Stimulated activated CD4-positive, alpha-beta T cell treated with anti-CD3 and anti-CD28 coated beads, Interleukin-2, amount 100 ng/mL, for 4 hours (primary cell): ENCODE results near the gene MYCT1.
"Not testable (repeated sequence)": the region's sequence is repeated elsewhere in the genome, so short reads cannot be mapped to it uniquely, and the experiment has no call there.

Source experiments
- DNase-seq: peaks from one replicate; pipeline ENCODE4 v3.0.0-alpha.2; 2020; ENCODE audit warnings: low read depth

The MYCT1 gene, protein sequence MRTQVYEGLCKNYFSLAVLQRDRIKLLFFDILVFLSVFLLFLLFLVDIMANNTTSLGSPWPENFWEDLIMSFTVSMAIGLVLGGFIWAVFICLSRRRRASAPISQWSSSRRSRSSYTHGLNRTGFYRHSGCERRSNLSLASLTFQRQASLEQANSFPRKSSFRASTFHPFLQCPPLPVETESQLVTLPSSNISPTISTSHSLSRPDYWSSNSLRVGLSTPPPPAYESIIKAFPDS

DNA sequence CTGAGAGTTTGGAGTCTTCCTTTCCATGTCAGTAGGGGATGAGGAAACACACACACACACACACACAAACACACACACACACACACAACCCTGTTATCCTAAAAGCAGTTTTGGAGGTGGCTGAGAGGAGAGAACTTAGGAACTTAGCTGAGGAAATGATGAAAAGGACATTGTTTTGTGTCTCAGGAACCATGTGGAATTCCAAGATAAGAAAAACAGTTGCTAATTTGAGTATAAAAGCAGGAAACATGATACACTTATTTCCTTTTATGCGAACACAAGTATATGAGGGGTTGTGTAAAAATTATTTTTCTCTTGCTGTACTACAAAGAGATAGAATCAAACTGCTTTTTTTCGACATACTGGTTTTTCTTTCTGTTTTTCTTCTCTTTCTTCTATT, at the start of gene MYCT1:
MYCT1 (plus strand) TSS at position 264 of the 400 bp plus-strand sequence; CDS start at position 270, 6 bp downstream.
- no peak for DNase-seq

DNA sequence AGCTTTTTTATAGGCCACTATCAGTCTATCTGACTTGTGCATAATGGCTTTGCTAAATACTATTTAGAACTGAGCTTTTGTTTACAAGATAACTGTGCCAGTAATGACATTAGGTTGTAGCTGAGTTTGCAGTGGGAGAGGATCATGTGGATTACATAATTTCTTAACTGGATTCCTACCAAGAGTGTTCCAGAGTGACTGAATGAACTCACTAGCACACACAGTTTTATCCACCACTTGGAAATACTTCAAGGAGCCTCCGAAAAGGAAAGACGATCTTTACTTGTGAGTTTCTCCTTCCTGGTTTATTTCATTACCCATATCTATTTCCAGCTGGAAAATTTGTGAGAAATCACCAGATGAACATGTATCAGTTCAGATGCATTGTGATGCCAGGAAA, 49.6 kb upstream of the MYCT1 start:
- no peak for DNase-seq

DNA sequence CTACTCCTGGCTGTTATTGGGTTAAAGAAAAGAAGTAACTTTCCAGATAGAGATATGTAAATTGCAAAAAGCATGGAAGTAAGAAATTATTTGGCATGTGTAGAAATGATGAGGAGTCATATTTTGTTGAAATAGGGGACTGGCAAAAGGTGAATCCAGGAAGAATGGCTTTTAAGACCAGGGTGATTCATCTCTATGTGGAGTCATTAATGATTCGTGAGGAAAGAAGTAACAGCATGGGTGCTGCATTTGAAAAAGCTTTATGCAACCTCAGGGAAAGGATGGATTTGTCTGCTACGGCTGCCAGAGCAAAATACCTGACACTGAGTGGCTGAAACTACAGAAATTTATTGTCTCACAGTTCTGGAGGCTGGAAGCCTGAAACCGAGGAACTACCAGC, 45.7 kb upstream of the MYCT1 start:
- DNase-seq = no peak

DNA sequence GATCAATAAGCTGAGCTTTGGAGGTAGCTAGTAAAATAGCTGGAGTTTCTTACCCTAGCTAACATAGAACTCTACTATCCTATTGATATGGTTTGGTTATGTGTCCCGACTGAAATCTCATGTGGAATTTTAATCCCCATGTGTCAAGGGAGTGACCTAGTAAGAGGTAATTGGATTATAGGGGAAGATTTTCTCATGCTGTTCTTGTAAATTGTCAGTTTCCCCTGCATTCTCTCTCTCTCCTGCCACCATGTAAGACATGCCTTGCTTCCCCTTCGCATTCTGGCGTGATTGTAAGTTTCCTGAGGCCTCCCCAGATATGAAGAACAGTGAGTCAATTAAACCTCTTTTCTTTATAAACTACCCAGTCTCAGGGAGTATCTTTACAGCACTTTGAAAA, 35.9 kb upstream of the MYCT1 start:
- no peak for DNase-seq

DNA sequence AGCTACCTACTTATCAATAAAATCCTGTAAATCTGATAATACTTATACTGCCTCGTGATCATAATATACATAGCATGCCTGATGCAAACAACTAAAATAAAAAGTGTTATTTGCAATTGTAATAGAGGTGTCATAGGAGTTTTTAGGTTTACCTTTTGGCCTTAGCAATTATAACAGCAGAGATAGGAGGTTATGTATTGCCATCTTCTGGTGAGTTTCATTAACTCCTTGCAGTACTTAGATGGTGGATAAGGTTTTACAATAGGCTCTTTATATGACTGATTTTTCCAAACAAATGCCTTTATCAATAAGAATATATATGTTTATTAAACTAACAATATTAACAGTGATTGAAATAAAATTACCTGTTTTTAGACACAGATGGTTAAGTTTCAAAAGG, 27.8 kb upstream of the MYCT1 start:
- no peak for DNase-seq

DNA sequence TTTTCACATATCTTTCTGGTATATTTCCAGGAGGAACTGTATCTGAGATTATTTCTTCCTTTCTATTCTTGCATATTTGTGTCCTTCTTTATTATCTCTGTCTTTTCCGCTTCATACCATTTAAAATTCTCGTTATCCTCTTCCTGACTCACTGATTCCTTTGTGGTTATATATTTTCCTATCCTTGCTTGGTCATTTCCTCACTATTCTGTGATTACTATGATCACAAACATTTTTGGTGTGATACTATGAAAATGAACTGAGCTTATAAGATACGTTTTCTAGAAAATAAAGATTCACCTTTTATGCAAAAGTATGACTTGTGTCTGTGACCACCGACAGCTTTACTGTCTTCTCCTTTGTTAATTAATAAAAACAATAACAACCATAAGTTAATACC, 26.5 kb upstream of the MYCT1 start:
- no peak for DNase-seq

DNA sequence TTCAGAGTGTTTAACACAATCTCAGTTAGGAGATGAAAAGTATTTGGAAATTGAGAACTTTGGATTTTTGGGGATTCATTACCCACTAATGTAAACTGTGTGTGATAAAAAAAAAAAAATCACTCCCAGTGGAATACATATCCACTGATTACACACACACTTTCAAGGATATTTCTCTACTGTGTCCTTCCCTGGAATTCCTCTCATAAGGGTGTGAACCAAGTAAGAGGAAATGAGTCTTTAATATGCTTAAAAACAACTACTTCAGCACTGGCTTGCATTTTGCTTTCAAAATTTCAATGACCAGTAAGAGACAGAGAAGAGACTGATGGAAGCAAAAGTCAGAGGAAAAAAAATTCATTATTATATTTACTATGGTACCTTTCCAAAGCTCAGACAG, 24.5 kb upstream of the MYCT1 start:
- DNase-seq = no peak

DNA sequence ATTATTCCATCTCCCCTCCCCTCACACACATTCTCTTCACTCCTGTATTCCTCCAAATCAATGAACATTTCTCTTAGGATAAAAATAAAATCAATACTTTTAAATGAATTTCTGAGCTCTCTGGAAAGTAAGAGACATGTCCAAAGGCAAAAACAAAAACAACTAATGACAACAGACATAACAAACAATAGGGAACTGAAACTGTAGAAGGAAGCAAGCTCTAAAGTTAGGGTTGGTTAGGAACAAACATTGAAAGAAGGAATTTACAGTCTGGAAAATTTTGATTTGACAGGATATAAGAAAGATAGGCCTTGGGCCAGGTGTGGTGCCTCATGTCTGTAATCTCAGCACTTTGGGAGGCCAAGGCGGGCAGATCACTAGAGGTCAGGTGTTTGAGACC, 17.5 kb upstream of the MYCT1 start:
- no peak for DNase-seq

DNA sequence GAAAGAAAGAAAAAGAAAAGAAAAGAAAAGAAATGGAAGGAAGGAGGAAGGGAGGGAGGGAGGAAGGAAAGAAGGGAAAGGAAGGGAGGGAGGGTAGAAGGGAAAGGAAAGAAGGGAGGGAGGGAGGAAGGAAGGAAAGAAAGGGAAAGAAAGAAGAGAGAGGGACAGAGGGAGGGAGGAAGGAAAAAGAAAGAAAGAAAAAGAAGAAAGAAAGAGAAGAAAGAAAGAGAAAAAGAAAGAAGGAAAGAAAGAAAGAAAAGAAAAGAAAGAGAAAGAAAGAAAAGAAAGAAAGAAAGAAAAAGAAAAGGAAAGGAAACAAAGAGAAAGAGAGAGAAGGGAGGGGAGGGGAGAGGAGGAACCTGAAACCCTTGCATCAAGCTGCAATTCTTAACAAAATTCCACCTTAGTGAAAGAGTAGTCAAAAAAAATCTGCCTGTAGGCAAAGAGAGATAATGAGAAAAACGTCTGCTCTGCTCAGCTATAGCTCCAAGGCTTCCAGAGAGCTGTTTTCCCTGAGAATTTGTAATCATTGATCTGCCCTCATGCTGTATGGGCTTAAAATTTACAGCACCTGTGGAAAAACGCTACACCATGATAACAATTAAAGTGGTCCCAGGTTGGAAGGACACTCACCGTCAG, 16.7 kb upstream of the MYCT1 start:
- no peak for DNase-seq

DNA sequence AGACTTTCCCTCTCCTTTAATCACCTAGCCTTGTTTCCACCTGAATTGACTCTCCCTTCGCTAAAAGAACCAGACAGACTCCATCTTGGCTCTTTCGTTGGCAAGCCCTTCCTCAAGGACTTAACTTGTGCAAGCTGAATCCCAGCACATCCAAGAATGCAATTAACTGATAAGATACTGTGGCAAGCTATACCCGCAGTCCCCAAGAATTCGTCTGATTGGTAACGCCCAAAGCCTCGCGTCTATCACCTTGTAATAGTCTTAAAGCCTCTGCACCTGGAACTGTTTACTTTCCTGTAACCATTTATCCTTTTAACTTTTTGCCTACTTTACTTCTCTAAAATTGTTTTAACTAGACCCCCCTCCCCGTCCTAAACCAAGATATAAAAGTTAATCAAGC, 15.6 kb upstream of the MYCT1 start:
- no peak for DNase-seq

DNA sequence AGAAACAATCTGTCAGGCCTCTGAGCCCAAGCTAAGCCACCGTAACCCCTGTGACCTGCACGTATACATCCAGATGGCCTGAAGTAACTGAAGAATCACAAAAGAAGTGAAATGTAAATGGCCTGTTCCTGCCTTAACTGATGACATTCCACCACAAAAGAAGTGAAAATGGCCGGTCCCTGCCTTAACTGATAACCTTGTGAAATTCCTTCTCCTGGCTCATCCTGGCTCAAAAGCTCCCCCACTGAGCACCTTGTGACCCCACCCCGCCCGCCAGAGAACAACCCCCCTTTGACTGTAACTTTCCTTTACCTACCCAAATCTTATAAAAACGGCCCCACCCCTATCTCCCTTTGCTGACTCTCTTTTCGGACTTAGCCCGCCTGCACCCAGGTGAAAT, 14.8 kb upstream of the MYCT1 start:
- DNase-seq = not testable (repeated sequence)

DNA sequence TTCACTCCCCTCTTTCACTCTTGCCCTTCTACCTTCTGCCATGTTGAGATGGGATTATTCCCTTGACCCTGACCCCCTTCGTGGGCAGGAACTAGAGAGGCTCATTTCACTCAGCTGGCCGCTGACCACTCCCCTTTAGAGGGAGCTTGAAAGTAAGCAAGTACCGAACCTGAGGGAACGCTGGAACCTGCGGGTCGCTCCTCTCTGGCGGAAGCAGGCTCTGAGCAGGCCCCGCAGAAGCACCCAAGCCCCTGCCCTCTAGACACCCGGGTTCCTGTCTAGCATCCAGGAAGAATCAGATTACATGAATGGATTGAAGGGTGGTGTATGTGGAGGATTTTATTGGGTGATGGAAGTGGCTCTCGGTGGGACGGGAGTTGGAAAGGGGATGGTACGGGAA, 11.9 kb upstream of the MYCT1 start:
- no peak for DNase-seq

DNA sequence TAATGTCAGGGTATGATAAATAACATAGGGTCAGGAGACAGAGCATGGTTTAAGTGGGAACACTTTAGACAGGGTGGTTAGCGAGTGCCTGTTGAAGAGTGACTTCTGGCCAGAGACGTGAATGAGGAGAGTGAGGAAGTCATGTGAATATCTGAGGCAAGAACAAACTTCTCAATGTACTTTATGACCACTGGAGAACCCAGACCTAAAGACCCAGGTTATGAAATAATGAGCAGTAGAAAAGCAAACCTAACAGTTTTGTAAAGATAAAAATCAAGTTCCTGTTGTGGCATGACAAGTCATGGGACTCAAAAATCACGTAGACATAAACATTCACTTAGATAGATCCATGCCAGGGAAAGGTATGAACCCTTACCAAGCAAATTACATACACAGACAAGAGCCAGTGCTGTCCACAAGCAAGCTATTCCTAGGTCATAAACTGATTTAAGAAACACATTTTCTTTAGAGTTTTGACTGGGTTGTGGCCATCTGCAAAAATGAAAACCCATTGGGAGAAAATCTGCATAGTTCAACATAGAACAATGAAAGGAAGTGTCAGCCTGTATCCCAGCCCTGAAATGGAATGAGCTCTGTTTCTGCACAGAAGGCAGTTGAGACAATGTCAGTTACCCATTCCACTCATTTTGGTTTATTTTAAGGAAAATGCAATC, 2.2 kb upstream of the MYCT1 start:
- no peak for DNase-seq

DNA sequence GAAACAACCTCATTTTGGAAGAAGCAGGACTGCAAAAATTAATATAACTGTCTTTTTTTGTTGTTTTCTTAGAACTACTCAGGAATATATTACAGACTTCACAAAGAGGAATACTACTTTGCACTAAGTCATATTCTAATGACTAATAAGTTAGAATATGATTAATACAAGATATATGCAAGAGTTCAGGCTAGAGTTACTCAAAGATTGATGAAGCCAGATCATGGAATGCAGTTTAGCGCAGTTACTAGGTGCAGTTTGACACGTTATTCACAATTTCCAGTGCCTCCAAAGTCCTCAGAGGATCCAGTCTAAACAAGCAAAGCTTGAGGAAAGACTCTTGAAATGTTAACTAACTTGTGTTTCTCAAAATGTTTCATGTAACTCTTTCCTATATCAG, 1.2 kb upstream of the MYCT1 start:
- DNase-seq = no peak

DNA sequence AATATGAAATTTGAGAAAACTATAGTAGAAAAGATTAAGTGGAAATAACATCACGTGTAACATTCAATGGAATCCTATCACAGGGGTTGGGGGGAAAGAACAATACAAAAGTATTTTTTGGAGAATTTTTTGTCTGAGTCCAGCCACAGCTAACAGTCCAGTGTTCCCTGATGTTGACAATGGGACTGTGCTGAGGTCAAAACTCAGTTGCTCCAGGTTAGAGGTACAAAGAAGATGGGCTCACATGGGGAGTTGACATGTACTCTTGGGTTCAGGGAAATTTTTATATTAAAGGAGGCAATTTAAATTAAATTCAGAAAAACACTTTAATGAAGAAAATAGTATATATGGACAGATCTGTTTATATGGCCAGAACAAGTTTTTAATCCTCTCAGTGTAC, 995 bp downstream of the MYCT1 start:
- DNase-seq = no peak

DNA sequence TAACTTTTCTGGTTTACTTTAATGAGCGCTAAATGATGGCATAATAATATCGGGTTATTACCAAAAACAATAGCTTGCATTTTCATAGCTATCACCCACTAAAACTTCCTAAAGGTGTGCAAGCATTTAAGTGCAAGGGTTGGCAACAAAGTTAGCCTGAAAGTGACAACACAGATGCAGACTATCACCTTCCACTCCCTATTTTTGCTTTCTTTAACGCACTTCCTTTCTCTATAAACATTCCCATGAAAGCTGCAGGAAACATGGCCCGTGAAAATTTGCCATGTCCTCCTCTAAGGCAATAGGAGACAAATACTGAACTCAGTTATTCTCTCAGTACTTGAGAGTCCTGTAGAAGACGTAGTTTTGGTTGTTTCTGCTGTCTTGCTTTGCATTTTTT, 2.7 kb downstream of the MYCT1 start:
- DNase-seq = no peak

DNA sequence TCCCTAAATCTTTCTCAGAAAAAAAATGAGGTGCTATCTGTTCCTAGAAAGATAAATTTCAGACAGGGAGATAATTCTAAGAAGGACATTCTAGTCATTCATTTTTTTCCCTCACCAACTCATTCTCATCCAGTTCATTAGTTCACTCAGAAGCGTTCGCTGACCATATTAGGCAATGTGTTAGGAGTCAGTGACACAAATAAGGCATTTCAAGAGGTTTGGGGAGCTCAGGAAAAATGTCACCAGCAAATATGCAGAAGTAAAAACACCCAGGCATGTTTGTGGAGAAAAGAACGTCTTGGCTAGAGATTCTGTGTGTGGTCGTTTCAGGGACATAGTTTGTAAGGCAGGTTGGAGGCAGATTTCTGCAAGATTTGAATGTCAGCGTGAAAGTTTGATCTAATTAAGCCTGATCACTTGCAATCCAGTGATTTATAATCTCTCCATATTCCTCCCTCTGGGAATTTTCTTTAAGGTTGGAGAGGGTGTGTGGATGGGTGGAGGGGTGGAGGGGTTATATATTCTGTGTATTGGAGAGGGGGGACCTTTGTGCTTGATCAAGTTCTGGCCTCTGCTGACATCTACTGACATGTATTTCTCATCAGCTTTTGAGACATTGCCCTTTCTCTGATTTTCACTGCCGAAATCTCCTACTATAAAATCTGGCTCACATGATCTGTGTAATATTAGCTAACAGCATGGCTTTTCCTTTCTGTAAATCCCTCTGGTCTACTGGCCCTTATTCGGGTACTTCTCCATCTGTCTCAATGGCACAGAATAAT, 3.6 kb downstream of the MYCT1 start:
- no peak for DNase-seq

DNA sequence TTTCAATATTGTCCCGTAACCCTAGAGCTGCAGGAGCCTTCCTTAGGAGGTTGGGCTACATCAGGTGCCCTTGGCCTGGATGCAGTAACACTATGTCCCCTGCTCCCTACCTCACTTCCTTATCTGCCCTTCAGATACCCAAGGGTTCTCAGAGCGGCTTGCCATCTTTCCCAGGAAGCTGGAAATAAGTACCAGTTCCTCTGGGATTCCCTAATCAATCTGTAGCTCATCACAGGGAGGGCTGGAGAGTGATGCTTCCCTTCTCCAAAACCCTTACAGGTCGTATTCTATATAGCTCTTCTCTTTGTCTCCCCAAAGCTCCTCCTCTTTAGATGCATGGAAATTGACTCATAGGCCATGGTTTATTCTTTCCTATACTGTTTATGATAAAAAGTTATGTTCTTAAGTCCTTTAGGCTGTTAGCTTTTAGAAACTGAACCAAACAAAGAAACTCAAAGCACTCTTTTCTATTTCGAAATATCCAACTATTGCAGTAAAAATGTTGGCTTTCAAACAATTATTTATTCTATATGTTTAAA, 4.2 kb downstream of the MYCT1 start:
- DNase-seq = no peak

DNA sequence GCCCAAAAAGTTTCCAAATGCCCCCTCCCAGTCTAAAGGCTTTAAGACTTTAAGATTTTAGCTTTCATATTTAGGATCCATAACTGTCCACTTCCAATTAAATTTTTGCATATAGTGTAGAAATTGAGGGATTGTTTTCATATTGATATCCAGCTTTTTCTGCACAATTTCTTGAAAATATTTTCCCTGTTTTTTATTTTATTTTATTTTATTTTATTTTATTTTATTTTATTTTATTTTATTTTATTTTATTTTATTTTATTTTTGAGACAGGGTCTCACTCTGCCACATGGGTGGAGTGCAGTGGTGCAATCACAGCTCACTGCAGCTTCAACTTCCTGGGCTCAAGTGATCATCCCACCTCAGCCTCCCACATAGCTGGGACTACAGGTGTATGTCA, 6.1 kb downstream of the MYCT1 start:
- not testable (repeated sequence) for DNase-seq

DNA sequence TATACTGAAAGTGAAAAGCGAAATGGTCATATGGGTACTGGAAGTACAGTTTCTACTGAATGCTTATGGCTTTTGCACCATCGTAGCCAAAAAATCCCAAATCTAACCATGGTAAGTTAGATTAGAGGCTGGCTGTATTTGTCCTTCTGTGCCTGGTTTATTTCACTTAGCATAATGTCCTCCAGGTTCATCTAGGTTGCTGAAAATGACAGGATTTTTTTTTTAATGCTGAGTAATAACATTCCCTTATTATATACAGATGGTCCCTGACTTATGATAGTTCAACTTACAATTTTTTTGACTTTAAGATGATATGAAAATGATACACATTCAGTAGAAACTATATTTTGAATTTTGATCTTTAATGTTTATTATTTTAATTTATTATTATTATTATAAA, 7.6 kb downstream of the MYCT1 start:
- DNase-seq = no peak

DNA sequence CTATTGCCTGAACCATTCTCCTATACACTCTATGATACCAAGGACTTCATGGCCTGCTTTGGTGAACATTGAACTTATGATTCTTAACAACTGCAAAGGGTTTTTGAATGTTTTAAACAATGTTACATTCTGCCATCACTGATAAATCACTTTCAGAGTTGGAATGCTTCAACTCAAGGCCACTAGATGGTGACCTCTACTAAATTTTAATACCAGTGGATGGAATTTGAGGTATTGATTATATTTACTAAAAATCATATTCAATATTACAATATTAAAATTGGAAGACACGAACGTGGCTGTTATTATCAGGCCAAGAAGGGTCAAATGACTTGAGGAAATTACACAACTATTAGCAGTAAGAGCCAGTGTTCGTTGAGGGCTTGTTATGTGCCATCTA, 18.6 kb downstream of the MYCT1 start:
- no peak for DNase-seq

DNA sequence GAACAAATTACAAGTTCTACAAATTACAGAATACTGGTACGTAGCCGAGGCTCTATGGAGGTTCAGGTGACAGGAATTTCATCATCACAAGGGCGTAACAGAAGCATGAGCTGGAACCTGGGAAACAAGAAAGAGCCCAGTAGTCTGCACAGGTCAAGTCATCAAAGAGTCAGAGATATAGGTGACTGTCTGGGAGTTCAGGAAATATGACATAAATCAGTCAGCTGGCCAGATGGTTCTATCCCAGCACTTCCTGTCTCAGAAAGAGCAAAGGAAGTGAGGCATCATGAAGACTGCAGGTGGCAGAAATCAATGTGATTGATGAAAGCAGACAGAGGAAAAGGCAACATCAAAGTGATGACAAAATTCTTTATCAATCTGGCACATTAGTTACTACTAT, 23.3 kb downstream of the MYCT1 start:
- DNase-seq = no peak

DNA sequence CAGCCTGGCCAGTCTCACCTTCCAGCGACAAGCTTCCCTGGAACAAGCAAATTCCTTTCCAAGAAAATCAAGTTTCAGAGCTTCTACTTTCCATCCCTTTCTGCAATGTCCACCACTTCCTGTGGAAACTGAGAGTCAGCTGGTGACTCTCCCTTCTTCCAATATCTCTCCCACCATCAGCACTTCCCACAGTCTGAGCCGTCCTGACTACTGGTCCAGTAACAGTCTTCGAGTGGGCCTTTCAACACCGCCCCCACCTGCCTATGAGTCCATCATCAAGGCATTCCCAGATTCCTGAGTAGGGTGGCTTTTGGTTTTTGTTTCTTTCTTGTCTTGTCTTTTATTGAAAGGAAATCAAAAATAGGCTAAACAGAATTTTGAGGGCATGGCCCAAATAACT, 24.3 kb downstream of the MYCT1 start:
- DNase-seq = no peak
